Limb (tissue), 2 donors: Measurements from ENCODE around the gene MT2A.
"Not testable (repeated sequence)": the region's sequence is repeated elsewhere in the genome, so short reads cannot be mapped to it uniquely, and the experiment has no call there.

Experiments
- DNase-seq, 2 donors: peaks; one replicate each; pipeline ENCODE4 v3.0.0-alpha.2; 2016; ENCODE audit errors: extremely low spot score in 2 of 2

MT2A gene

DNA sequence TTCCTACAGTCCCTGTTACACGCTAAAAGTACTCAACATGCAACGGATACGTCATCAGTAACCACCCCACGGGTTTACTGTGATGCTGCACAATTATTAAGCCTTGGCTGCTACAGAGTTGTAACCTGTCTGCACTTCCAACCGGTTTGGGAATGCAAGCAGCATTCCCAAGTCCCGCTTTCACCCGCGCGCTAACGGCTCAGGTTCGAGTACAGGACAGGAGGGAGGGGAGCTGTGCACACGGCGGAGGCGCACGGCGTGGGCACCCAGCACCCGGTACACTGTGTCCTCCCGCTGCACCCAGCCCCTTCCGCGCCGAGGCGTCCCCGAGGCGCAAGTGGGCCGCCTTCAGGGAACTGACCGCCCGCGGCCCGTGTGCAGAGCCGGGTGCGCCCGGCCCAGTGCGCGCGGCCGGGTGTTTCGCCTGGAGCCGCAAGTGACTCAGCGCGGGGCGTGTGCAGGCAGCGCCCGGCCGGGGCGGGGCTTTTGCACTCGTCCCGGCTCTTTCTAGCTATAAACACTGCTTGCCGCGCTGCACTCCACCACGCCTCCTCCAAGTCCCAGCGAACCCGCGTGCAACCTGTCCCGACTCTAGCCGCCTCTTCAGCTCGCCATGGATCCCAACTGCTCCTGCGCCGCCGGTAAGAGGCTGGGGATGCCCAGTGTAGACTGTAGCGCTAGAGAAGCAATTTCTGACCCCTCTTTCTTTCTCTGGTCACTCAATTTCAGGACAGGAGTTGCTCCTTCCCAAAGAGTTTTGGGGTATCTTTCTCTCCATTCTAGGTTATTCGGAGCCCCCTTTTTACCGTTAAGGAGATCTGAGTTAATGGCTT lies at the start of gene MT2A:
TSS of gene MT2A (plus strand) at position 542 of the 833 bp plus-strand sequence. CDS start at position 614, 72 bp downstream.
- peak; percentile 85 to 93 for DNase-seq

GRCh38 chr16:56559109-56559508 lies 49.3 kb upstream of the MT2A start:
- no peak for DNase-seq

GRCh38 chr16:56560447-56560846 lies 47.9 kb upstream of the MT2A start:
- no peak for DNase-seq

GRCh38 chr16:56561126-56561525 lies 47.3 kb upstream of the MT2A start:
- no peak for DNase-seq

GRCh38 chr16:56564793-56565477 lies 43.4 kb upstream of the MT2A start, which contains the start of gene MT4:
TSS of gene MT4 (plus strand) at chr16:56565073. CDS start at chr16:56565129, 56 bp downstream.
- DNase-seq, result no peak

DNA sequence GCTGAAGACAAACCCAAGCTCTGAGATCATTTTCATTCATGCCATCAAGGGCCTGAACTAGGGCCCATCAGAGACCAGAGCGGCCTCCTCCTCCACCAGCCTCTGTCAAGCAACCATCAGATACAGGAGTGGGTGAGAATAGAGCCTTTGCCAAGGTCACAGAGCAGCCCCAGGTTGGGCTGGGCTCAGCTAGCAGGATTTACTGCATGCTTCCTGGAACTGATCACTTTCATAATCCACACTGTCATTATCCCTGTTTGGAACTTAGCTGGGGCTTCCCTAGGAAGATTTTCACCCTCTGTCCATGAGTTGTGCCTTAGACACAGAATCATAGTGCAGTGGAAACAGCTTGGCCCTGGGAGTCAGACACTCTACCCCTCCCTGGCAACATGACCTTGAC lies 38.4 kb upstream of the MT2A start:
- DNase-seq, result no peak

DNA sequence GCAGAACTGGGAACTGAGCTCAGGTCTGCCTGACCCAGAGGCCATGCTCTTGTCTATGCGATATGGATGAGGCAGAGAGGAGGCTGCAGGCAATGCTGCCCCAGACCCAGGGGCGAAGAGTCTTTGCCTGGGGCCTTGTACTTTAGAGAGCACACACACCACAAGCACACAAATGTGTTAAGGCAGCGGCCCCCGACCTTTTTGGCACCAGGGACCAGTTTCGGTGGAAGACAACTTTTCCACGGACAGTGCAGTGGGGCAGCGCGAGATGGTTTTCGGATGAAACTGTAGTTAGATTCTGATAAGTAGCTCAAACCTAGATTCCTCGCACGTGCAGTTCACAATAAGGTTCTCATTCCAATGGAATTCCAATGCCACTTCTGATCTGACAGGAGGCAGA lies 36.9 kb upstream of the MT2A start:
- DNase-seq, result no peak

- no peak for DNase-seq
Observed at GRCh38 chr16:56574625-56575024, 33.8 kb upstream of the MT2A start.

GRCh38 chr16:56576585-56577299 lies 31.6 kb upstream of the MT2A start:
- DNase-seq, result peak in 1 of 2 donors; percentile 43

DNA sequence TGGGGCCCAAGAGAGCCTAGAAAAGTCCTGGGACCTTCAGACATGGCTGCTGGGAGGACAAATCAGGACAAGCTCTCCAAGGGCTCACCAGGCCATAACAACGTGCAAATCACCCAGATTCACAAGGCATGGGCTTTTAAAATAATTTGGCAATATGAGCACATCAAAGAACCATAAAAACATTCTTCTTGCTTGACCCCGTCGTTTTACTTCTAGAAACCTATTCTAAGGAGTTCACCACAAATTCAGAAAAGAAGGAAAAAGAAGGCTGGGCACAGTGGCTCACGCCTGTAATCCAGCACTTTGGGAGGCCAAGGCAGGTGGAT lies 31.1 kb upstream of the MT2A start:
- no peak for DNase-seq

GRCh38 chr16:56580391-56581048 lies 27.9 kb upstream of the MT2A start:
- no peak for DNase-seq

GRCh38 chr16:56582911-56583310 lies 25.5 kb upstream of the MT2A start:
- not testable (repeated sequence) for DNase-seq

- no peak for DNase-seq
Observed at GRCh38 chr16:56583351-56584168, 24.8 kb upstream of the MT2A start.

GRCh38 chr16:56584276-56584675 lies 24.1 kb upstream of the MT2A start:
- no peak for DNase-seq

GRCh38 chr16:56588781-56589140 lies 19.6 kb upstream of the MT2A start:
- no peak for DNase-seq

DNA sequence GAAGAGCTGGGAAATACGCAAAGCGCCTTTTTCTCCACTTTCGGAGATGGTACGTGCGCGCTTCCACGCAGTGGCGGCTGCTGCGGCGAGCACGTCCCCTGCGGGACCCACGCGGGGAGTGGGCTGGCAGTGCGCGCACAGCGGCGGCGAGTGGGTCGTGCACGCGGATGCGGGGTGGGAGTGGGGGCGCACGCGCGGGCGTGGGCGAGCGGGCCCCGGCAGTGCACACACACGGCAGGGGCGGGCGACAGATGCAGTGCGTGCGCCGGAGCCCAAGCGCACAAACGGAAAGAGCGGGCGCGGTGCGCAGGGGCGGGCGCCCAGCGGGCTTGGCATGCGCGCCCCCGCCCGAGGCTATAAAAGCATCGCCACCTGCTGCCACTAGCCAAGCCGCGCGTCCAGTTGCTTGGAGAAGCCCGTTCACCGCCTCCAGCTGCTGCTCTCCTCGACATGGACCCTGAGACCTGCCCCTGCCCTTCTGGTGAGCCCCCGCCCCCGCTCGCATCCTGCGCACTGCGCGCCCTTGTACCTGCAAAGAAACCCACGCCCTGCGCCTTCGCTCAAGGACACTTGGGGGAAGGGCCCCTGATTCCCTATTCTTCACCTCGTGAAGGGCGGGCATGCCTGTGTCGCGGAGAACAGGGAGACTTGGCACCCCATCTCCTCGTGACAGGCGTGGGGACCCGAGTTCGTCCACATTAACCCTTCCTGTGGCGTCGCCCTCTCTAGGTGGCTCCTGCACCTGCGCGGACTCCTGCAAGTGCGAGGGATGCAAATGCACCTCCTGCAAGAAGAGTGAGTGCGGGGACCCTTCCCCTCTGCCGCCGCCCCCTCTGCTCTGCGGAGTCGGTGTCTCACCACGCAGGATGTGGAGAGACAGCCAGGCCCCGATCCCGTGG lies 19.0 kb upstream of the MT2A start, which contains the start of gene MT3:
TSS of gene MT3 (plus strand) at position 388 of the 899 bp plus-strand sequence. CDS start at position 451, 63 bp downstream.
- peak in 1 of 2 donors; percentile 69 for DNase-seq

GRCh38 chr16:56591377-56592060 lies 16.9 kb upstream of the MT2A start:
- no peak for DNase-seq

- DNase-seq, result no peak
Observed at GRCh38 chr16:56593573-56594291, 14.7 kb upstream of the MT2A start.

GRCh38 chr16:56594292-56594619 lies 14.1 kb upstream of the MT2A start:
- no peak for DNase-seq
